Thymus (tissue), 14 donors: Measurements from ENCODE around the gene SPATS2. TPM values are rescaled to one million over a fixed set of nuclear protein-coding genes. Genes with fewer than 3 reads are reported as not detected.
A peak's percentile ranks its signal among the peaks of the same experiment; 100 is the strongest.
"Not testable (repeated sequence)": the region's sequence is repeated elsewhere in the genome, so short reads cannot be mapped to it uniquely, and the experiment has no call there.

ENCODE experiments used
- DNase-seq, 9 donors: peaks; one replicate each; pipeline ENCODE4 v3.0.0-alpha.2; 2013; ENCODE audit warnings: low spot score in 9 of 9, low read depth in 6 of 9, missing footprints in 1 of 9
- H3K27ac ChIP-seq, 2 donors: one replicate each; pipeline ENCODE4 v1.5.1; 2013; ENCODE audit warnings: control low read depth in 1 of 2, low read depth in 1 of 2, low read length in 1 of 2, mild to moderate bottlenecking in 1 of 2, moderate library complexity in 1 of 2
- H3K27me3 ChIP-seq, 2 donors: one replicate each; pipeline ENCODE4 v1.5.1; 2013; ENCODE audit warnings: low read length in 1 of 2; ENCODE audit not compliant: control insufficient read depth in 2 of 2, insufficient read depth in 1 of 2
- H3K36me3 ChIP-seq, 2 donors: one replicate each; pipeline ENCODE4 v1.5.1; 2013; ENCODE audit warnings: low read length in 1 of 2, mild to moderate bottlenecking in 1 of 2, moderate library complexity in 1 of 2; ENCODE audit not compliant: control insufficient read depth in 2 of 2, insufficient read depth in 2 of 2
- H3K4me1 ChIP-seq, 2 donors: one replicate each; pipeline ENCODE4 v1.5.1; 2013; ENCODE audit warnings: low read length in 2 of 2; ENCODE audit not compliant: control insufficient read depth in 2 of 2, insufficient read depth in 2 of 2
- H3K4me3 ChIP-seq, 2 donors: one replicate each; pipeline ENCODE4 v1.5.1; 2013; ENCODE audit warnings: low read length in 2 of 2, control low read depth in 1 of 2, mild to moderate bottlenecking in 1 of 2
- H3K9me3 ChIP-seq, 2 donors: one replicate each; pipeline ENCODE4 v1.5.1; 2013; ENCODE audit warnings: low read length in 1 of 2, mild to moderate bottlenecking in 1 of 2; ENCODE audit not compliant: control insufficient read depth in 2 of 2, insufficient read depth in 1 of 2
- WGBS: extraction: QIAGEN DNeasy Blood & Tissue Kit; methylation state at CpG from one replicate; pipeline ENCODE4 v1.1.7; 2013; 5-methylcytosine and 5-hydroxymethylcytosine counted together
- long read RNA-seq, 10 donors: transcript quantifications; one replicate each; lab custom pipeline, GENCODE V29; 2026
- polyA plus RNA-seq: library from polyadenylated mRNA; stranded (reverse); fragments of 200-250 nt; gene quantifications from one replicate; pipeline ENCODE4 v1.2.3, GENCODE V29; 2013
- total RNA-seq: library from RNA; stranded (reverse); fragments of 120-200 nt; gene quantifications from one replicate; pipeline ENCODE4 v1.2.4, GENCODE V29; 2013
- donor health status: healthy.

The SPATS2 gene
- total RNA-seq (14.2 TPM), polyA plus RNA-seq (15.3 TPM)
- long read RNA-seq, donor 1, partial matches to known transcripts, result 0 of 1 reads
- long read RNA-seq, donor 1, other reads (novel, unspliced or antisense), result 0 of 1 reads
- long read RNA-seq, donor 2, result 0 reads
- long read RNA-seq, donor 3, partial matches to known transcripts, result 25 of 58 reads
- long read RNA-seq, donor 3, other reads (novel, unspliced or antisense), result 25 of 58 reads
- long read RNA-seq, donor 4, result 0 reads
- long read RNA-seq, donor 5, partial matches to known transcripts, result 11 of 40 reads
- long read RNA-seq, donor 5, other reads (novel, unspliced or antisense), result 21 of 40 reads
- long read RNA-seq, donor 6, transcript SPATS2-201 (13 exons, 3,158 nt), result major isoform, 5 of 13 reads
- long read RNA-seq, donor 6, partial matches to known transcripts, result 0 of 13 reads
- long read RNA-seq, donor 6, other reads (novel, unspliced or antisense), result 0 of 13 reads
- long read RNA-seq, donor 7, partial matches to known transcripts, result 12 of 16 reads
- long read RNA-seq, donor 7, other reads (novel, unspliced or antisense), result 0 of 16 reads
- long read RNA-seq, donor 8, partial matches to known transcripts, result 0 of 2 reads
- long read RNA-seq, donor 8, other reads (novel, unspliced or antisense), result 0 of 2 reads
- long read RNA-seq, donor 9, partial matches to known transcripts, result 0 of 2 reads
- long read RNA-seq, donor 9, other reads (novel, unspliced or antisense), result 0 of 2 reads
- long read RNA-seq, donor 10, partial matches to known transcripts, result 10 of 25 reads
- long read RNA-seq, donor 10, other reads (novel, unspliced or antisense), result 10 of 25 reads

- DNase-seq, result no peak
- H3K4me1 ChIP-seq, result peaks cover 4 to 19% of the 10 kb centered on the region in 2 donors
- no peaks in the 10 kb centered on the region for H3K27me3 ChIP-seq
- 1% methylated on average over 52 of the region's 52 CpGs for WGBS
- H3K27ac ChIP-seq, result peak within 1 kb of the TSS; percentile 91 to 98
- H3K4me3 ChIP-seq, result peak within 1 kb of the TSS; percentile 68 to 96
- no peaks in the 10 kb centered on the region for H3K9me3 ChIP-seq
- H3K36me3 ChIP-seq, result no peaks in the 10 kb centered on the region
Measured at GRCh38 chr12:49367381-49368239, at the start of gene SPATS2. Gene SPATS2, plus strand, starts transcription at chr12:49367462. Its CDS starts 93,551 bp downstream, at chr12:49461013.

- H3K4me1 ChIP-seq, result peaks cover 11 to 21% of the 10 kb centered on the region in 2 donors
- DNase-seq, H3K9me3 ChIP-seq, H3K27ac ChIP-seq, H3K27me3 ChIP-seq, H3K4me3 ChIP-seq, H3K36me3 ChIP-seq: not testable (repeated sequence)
- WGBS, result 97% methylated on average over 9 of the region's 9 CpGs
Measured at GRCh38 chr12:49320411-49321103, 46.7 kb upstream of the SPATS2 start.

GRCh38 chr12:49322367-49322707 is 44.9 kb upstream of the SPATS2 start:
- Histone ChIP-seq H3K36me3 (peaks cover 15 to 21% of the 10 kb centered on the region in 2 donors), H3K27me3 (peaks cover 0 to 3% of the 10 kb centered on the region in 2 donors), H3K27ac (peak overlapping the region in 1 of 2 donors; percentile 46), H3K4me3 (peak overlapping the region; percentile 77 to 79), H3K9me3 (peaks cover 0 to 3% of the 10 kb centered on the region in 2 donors), H3K4me1 (peaks cover 11 to 21% of the 10 kb centered on the region in 2 donors)
- WGBS, result 39% methylated on average over 12 of the region's 12 CpGs
- no peak for DNase-seq

- peaks cover 11 to 21% of the 10 kb centered on the region in 2 donors for H3K4me1 ChIP-seq
- H3K4me3 ChIP-seq, result peak within 1 kb of the TSS; percentile 77 to 79
- peak within 1 kb of the TSS; percentile 53 to 54 for H3K27ac ChIP-seq
- H3K9me3 ChIP-seq, result peaks cover 0 to 3% of the 10 kb centered on the region in 2 donors
- DNase-seq, result peak; percentile 94 to 100 (median 97)
- WGBS, result under 1% methylated on average over 65 of the region's 65 CpGs
- peaks cover 0 to 3% of the 10 kb centered on the region in 2 donors for H3K27me3 ChIP-seq
- H3K36me3 ChIP-seq, result peaks cover 19 to 25% of the 10 kb centered on the region in 2 donors
Measured at GRCh38 chr12:49322708-49323523, 44.3 kb upstream of the SPATS2 start, which contains the start of gene TROAP. Gene TROAP, plus strand, starts transcription at chr12:49323255. Its CDS starts 354 bp downstream, at chr12:49323609.

- 20% methylated on average over 19 of the region's 19 CpGs for WGBS
- H3K4me1 ChIP-seq, result peaks cover 11 to 21% of the 10 kb centered on the region in 2 donors
- H3K27ac ChIP-seq, result peak overlapping the region in 1 of 2 donors; percentile 54
- H3K27me3 ChIP-seq, result peaks cover 0 to 3% of the 10 kb centered on the region in 2 donors
- no peak for DNase-seq
- peak overlapping the region; percentile 76 to 79 for H3K4me3 ChIP-seq
- H3K36me3 ChIP-seq, result peaks cover 22 to 29% of the 10 kb centered on the region in 2 donors
- H3K9me3 ChIP-seq, result peaks cover 0 to 3% of the 10 kb centered on the region in 2 donors
Measured at GRCh38 chr12:49323524-49324097, 43.7 kb upstream of the SPATS2 start.

GRCh38 chr12:49325606-49326005 is 41.7 kb upstream of the SPATS2 start:
- Histone ChIP-seq H3K36me3 (peaks cover 41 to 47% of the 10 kb centered on the region in 2 donors), H3K4me3 (no peak overlapping the region), H3K27me3 (peaks cover 0 to 3% of the 10 kb centered on the region in 2 donors), H3K4me1 (peaks cover 11 to 21% of the 10 kb centered on the region in 2 donors), H3K27ac (no peak overlapping the region), H3K9me3 (peaks cover 0 to 3% of the 10 kb centered on the region in 2 donors)
- no peak for DNase-seq
- 98% methylated on average over 6 of the region's 6 CpGs for WGBS

GRCh38 chr12:49327368-49327767 is 39.9 kb upstream of the SPATS2 start:
- H3K4me1 ChIP-seq, result peaks cover 7 to 11% of the 10 kb centered on the region in 2 donors
- no peak overlapping the region for H3K27ac ChIP-seq
- H3K27me3 ChIP-seq, result peaks cover 1 to 21% of the 10 kb centered on the region in 2 donors
- H3K9me3 ChIP-seq, result no peaks in the 10 kb centered on the region
- no peak for DNase-seq
- no peak overlapping the region for H3K4me3 ChIP-seq
- H3K36me3 ChIP-seq, result peaks cover 53 to 55% of the 10 kb centered on the region in 2 donors
